Cortex of kidney (tissue), 1 donor: Measurements from ENCODE around the gene BACE2.
"Not testable (repeated sequence)": the region's sequence is repeated elsewhere in the genome, so short reads cannot be mapped to it uniquely, and the experiment has no call there.

Source experiments
- DNase-seq: peaks from one replicate; lab custom pipeline; 2025; lab: John Stamatoyannopoulos, UW

The BACE2 gene

DNA sequence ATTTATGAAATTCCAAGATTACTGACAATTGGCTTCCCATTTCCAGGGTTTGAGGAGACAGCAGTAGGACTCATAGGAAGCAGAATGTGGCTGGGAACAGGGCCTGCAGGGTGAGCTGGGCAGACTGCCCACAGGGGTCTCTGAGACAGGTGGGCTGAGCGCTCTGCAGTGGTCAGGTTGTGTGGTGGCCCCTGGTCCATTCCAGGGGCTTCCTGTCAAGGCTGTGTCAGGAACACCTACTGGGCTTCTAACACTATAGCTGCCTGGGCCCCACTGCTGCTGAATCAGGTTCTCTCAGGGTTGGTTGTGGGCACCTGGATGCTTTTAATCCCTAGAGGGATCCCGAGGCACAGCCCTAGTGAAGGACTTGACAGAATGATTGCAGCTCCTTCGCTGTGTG, 72.1 kb downstream of the BACE2 start:
- no peak for DNase-seq

DNA sequence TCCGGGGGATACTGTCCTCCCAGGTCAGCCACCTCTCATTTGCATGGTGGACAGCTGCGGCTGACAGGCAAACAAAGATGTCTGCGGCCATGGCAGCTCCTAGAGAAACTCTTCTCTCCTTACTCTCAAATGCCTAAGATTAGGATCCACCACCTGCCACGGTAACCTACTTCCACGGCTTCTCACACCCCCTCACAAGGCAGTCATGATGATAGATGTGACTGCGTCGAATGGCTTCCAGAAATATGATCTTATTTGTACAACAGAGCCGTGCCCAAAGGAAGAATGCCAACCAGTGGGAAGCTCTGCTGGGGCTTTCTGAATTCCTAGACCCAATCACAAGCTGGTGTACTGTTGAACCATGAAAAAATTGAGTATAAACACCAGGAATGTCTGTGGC, 73.4 kb downstream of the BACE2 start:
- DNase-seq = no peak

DNA sequence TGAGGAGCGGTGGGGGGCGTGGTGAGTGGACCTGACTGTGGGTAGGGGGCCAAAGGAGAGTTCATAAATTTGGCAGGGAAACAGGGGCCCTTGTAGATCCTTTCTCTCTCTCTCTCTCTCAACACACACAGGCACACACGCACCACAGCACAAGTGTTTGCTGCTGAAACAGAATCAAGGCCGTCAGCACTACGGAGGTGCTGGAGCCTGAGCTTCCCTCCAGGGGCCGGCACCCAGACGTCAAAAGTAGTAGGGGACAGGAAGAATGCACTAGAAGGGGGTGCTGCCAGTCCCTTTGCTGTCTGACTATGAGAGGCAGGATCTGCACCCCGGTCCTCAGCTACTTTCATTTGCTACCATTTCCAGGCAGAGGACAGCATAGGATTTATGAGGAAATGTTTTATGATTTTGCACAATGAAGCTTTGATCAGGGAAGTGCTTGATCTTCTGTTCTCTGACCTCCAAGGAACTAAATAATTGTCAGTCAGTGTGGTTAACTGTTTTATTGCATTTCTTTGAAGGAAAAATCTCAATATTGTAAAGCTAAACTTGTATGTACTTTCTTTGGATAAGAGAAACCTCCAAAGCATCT, 74.4 kb downstream of the BACE2 start:
- DNase-seq = no peak

- no peak for DNase-seq
Measured at GRCh38 chr21:41243107-41243506, 75.1 kb downstream of the BACE2 start.

DNA sequence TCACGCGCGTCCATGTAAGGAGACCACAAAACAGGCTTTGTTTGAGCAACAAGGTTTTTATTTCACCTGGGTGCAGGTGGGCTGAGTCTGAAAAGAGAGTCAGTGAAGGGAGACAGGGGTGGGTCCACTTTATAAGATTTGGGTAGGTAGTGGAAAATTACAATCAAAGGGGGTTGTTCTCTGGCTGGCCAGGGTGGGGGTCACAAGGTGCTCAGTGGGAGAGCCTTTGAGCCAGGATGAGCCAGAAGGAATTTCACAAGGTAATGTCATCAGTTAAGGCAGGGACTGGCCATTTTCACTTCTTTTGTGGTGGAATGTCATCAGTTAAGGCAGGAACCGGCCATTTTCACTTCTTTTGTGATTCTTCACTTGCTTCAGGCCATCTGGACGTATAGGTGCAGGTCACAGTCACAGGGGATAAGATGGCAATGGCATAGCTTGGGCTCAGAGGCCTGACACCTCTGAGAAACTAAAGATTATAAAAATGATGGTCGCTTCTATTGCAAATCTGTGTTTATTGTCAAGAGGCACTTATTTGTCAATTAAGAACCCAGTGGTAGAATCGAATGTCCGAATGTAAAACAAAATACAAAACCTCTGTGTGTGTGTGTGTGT, 76.4 kb downstream of the BACE2 start:
- DNase-seq = not testable (repeated sequence)

DNA sequence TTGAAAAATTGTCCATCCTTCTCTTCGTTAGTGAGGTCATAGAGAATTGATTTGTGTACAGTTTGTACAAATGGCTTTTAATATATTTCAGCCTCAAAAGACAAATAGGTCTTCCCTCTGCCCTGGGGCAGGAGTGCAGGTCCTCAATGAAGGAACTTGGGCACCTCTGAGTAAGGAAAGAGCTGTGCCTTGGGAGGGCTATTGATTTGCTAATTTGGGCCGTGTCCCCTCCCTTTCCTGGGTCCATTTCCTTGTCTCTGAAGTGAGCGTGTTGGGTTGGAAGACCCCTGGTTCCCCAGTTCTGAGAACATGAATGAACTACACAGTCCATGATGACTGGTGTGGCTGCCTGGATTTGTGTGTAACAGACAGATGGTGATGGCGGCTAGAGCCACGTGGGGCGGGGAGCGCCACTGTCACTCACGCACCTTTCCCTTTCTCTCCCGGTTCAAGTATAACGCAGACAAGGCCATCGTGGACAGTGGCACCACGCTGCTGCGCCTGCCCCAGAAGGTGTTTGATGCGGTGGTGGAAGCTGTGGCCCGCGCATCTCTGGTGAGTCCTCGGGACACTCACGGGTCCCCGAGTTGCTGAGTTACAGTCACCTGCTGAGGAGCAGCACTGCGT, 77.7 kb downstream of the BACE2 start:
- DNase-seq = no peak

DNA sequence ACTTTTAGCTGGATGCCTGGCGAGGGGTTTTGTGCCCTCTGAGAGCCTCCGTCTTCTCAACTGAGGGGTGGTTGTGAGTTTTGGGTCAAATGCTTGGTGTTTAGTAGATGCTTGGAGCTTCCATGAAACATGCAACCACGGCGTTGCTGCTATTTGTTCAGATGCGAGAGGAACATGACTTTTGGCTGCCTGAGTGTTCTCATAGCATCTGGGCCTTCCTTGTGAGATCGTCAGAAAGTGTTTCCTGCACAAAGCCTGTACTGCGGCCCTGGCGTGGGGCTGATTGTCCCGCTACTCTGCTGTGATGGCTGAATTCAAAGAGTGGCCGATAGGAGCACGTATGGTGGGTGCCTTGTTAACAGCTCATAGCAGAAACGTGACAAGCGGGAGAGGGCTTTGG, 78.8 kb downstream of the BACE2 start:
- no peak for DNase-seq

DNA sequence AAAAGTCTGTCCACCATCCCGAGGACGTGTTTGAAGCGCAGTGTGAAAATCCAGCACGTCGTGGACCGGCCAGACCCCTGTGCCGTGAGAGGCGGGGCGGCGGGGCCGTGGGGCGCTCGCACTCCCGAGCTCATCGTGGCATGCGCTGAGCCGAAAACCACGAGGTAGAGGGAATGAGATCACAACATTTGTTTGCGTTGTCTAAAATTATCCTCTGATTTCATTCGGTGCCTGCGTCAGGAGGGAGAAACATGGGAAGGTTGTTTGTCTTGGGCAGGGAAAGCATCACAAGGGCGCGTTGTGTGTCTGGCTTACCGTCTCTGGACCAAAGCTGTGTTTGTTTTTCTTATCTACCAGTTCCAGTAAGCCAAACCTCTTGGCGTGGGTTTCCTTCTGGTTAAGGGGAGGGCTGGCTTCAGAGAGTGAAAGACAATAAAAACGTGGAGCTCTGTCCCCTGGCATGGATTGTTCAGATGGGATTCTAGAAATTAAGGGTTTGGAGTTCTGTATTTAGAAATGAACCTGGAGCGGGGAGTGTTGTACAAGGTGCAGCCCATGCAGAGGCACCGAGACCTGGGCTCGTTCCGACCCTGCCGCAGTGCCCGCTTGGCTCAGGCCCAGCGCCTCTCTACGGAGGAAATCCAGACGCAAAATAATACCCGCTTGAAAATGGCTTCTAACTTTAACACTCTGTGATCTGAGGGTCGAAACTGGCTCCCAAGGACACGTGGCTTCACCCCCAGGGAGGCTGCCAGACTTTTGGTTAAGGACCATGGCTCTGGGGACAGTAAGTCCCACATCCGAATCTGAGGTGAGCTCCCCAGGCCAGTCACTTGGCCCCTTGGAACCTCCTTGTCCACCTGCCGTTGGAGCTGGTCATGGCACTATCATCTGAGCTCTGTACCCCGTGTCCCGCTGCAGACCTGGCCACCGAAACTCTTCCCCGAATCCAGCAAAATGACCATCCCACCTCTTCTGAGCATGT, 79.9 kb downstream of the BACE2 start:
- no peak for DNase-seq

DNA sequence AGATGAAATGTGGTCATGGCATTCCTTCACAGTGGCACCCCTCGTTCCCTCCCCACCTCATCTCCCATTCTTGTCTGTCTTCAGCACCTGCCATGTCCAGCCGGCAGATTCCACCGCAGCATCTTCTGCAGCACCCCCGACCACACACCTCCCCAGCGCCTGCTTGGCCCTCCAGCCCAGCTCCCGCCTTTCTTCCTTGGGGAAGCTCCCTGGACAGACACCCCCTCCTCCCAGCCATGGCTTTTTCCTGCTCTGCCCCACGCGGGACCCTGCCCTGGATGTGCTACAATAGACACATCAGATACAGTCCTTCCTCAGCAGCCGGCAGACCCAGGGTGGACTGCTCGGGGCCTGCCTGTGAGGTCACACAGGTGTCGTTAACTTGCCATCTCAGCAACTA, 81.5 kb downstream of the BACE2 start:
- no peak for DNase-seq

GRCh38 chr21:41250519-41250918, 82.6 kb downstream of the BACE2 start:
- no peak for DNase-seq

DNA sequence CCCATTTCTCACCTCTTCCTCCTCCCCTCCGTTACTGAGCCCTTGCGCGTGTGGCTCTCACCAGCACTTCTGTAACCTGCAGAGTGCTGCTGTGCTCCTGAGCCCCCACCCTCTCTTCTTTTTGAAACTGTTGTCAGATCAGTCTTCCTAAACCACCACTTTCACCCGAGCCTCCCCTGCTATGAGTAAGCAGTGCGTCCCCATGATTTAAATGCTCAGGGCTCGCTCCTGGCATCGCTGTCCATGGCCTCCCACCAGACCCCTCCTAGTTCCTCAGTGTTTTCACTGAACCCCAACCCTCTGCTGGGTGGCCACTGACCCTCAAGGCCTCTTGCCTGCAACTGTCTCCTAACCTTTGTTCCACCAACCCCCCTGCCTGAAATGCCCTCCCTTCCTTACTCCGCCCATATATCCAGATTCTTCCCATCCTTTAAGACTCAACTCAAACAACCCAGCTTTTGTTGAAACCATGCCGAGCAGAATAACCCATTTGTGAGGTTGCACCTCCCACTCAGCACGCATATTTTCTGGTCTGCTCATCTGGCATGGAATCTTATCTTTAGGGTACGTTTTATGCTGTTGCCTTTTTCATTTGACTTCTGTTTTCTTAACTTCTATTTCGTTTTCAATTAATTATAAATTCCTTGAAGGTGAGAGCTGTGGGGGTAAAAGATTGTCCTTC, 84.1 kb downstream of the BACE2 start:
- no peak for DNase-seq

- no peak for DNase-seq
Measured at GRCh38 chr21:41254090-41254700, 86.2 kb downstream of the BACE2 start.

- DNase-seq = no peak
Measured at GRCh38 chr21:41255190-41255589, 87.2 kb downstream of the BACE2 start.

- not testable (repeated sequence) for DNase-seq
Measured at GRCh38 chr21:41256231-41256630, 88.3 kb downstream of the BACE2 start.

- DNase-seq = no peak
Measured at GRCh38 chr21:41256771-41257702, 89.1 kb downstream of the BACE2 start.

- DNase-seq = no peak
Measured at GRCh38 chr21:41258617-41259016, 90.7 kb downstream of the BACE2 start.

DNA sequence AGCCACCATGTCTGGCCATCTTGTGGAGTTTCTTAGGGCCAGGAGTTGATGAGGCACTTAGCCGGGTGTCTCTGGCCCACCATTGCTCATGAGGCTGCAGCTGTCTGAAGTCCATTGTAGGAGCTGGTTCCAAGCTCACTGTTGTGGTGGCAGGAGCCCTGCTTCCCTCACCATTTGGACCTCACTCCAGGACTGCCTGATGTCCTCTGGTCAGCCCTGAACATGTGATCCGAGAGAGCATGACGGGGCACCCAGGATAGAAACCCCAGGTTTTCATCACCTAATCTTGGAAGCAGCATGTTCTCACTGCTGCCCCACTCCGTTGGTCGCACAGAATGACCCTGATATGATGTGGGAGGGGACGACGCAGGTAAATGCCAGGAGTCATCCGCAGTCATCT, 92.5 kb downstream of the BACE2 start:
- no peak for DNase-seq

- no peak for DNase-seq
Measured at GRCh38 chr21:41267346-41267745, 99.4 kb downstream of the BACE2 start.

DNA sequence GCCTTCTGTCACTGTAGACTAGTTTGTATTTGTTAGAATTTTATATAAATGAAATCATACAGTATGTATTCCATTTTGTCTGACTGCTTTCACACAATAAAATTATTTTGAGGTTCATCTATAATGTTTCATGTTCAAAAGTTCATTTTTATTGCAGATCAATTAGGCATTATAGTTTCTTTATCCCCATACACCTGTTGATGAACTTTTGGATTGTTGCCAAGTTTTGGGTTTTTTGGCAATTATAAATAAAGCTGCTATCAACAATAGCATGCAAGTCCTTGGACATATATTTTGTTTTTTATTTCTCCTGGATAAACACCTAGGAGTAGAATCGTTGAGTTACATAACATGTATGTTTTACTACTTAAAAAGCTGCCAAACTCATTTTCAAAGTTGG, 101.6 kb downstream of the BACE2 start:
- DNase-seq = no peak

DNA sequence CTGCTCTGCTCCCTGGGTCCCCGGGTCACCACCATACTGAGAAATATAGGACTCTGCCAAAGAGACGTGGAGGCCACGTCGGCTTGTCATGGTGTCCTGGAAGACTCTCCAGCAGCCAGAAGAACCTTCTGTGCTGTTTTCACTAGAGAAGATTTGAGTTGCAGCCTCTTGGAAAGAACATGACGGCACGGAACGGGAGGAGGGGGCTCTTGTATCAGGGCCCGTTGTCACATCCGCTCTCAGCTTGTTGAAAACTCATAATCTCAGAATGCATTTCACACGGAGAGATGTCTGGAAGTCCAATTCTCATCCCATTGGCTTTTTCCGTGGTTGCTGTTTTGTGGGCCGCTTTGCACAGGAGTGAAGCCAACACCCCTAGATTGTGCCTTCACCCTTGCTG, 109.2 kb downstream of the BACE2 start:
- DNase-seq = no peak
